HS-27A (cell line): ENCODE results near the gene LGALS12.

Source experiments
- DNase-seq: peaks from one replicate; pipeline ENCODE4 v3.0.0-alpha.2; 2012; ENCODE audit warnings: low read depth, missing footprints

The LGALS12 gene

GRCh38 chr11:63563201-63564055 lies 57.5 kb downstream of the LGALS12 start, which contains the start of gene PLAAT2:
PLAAT2 (minus strand) TSS chr11:63563379; CDS start chr11:63563324, 55 bp downstream.
- DNase-seq = no peak

GRCh38 chr11:63564056-63564774 lies 58.3 kb downstream of the LGALS12 start:
- DNase-seq = no peak

GRCh38 chr11:63564784-63565350 lies 59.0 kb downstream of the LGALS12 start:
- DNase-seq = peak; percentile 19
